Ovary (tissue), 9 donors: ENCODE data around the gene PCDHGB3. TPM values are rescaled to one million over a fixed set of nuclear protein-coding genes. Genes with fewer than 3 reads are reported as not detected.
"Not testable (repeated sequence)": the region's sequence is repeated elsewhere in the genome, so short reads cannot be mapped to it uniquely, and the experiment has no call there.

Experiments
- DNase-seq, 5 donors: peaks; one replicate each; pipeline ENCODE4 v3.0.0-alpha.2; 2019 to 2020
- H3K27ac ChIP-seq, 2 donors: fragments of 200-600 bp; one replicate each; pipeline versions ENCODE4 v1.5.1 to v1.8.0; 2019 to 2022
- H3K27me3 ChIP-seq: fragments of 200-600 bp; one replicate; pipeline ENCODE4 v1.8.0; 2022
- H3K36me3 ChIP-seq: fragments of 200-600 bp; sonication (generic); one replicate; pipeline ENCODE4 v1.5.1; 2019
- H3K4me1 ChIP-seq: one replicate; pipeline ENCODE4 v1.8.1; 2013; ENCODE audit warnings: mild to moderate bottlenecking, moderate library complexity; ENCODE audit not compliant: insufficient read depth
- H3K4me3 ChIP-seq: fragments of 200-600 bp; sonication (generic); one replicate; pipeline ENCODE4 v1.5.1; 2017
- H3K9me3 ChIP-seq, 2 donors: fragments of 200-600 bp in 1 of 2; sonication (generic) in 1 of 2; one replicate each; pipeline versions ENCODE4 v1.5.1 to v1.8.1; 2013 to 2019; ENCODE audit warnings: mild to moderate bottlenecking in 1 of 2, moderate library complexity in 1 of 2
- EP300 ChIP-seq: sonication (generic); formaldehyde crosslinking; IDR thresholded peaks from one replicate; pipeline ENCODE4 v1.6.1; 2017; ENCODE audit warnings: antibody characterized with exemption
- POLR2A ChIP-seq: fragments of 450-650 bp; IDR thresholded peaks from one replicate; pipeline ENCODE4 v1.6.1; 2017; ENCODE audit warnings: antibody characterized with exemption, mild to moderate bottlenecking, moderate library complexity
- WGBS, 3 donors: extraction: QIAGEN DNeasy Blood & Tissue Kit in 1 of 3; methylation state at CpG; one replicate each; pipeline versions ENCODE4 v1.1.5 to v1.1.7; 2013 to 2017; 5-methylcytosine and 5-hydroxymethylcytosine counted together
- intact Hi-C, 4 donors: fragments of 100-400 bp; cut with DNase I; formaldehyde crosslinking; loops; one replicate each; pipeline versions ENCODE4 v1.11.0 to v1.15.1; 2022 to 2023
- polyA plus RNA-seq, 2 donors: library from polyadenylated mRNA; stranded (reverse); fragments of 200-250 nt in 1 of 2; fragments of 350-450 nt in 1 of 2; fragmentation: Illumina TruSeq in 1 of 2; extraction: RNeasy Lipid Tissue Mini Kit (QIAGEN cat#74804) in 1 of 2; gene quantifications; one replicate each; pipeline ENCODE4 v1.2.3, GENCODE V29; 2013 to 2014
- total RNA-seq, 7 donors: library from RNA; depleted of rRNA in 2 of 7; stranded (reverse); fragments of >200 nt in 2 of 7; fragmentation: NEBNext Ultra II Directional in 3 of 7; extraction: Animal tissue kit (Norgen Biotek cat#: 25700) in 3 of 7; gene quantifications; one replicate each; pipeline versions ENCODE4 v1.1.0 to v1.2.4, GENCODE V29; 2016 to 2023
- TF ChIP-seq, protein P1 (sequence below), 3 donors: fragments of 450-650 bp in 2 of 3; fragments of 200-600 bp in 1 of 3; IDR thresholded peaks; one replicate each; pipeline versions ENCODE4 v1.5.1 to v1.8.0; 2016 to 2022; ENCODE audit warnings: antibody characterized with exemption in 3 of 3, mild to moderate bottlenecking in 1 of 3
- donor health status: DM: no; HTN: no; CAD: no; lungs with moderate emphysema.
- donor health status: DM: no; HTN: no; CAD: no.
- donor health status: Bipolar disorder and iron deficiency.
- donor health status: DM: yes; HTN: yes; CAD: no.
- donor health status: DM: no; HTN: no; CAD: no.
- donor health status: DM: yes; HTN: yes; CAD: no.

Gene PCDHGB3
- total and polyA plus RNA-seq, 9 donors = 1.1 to 8.6 (median 4.5) TPM

DNA sequence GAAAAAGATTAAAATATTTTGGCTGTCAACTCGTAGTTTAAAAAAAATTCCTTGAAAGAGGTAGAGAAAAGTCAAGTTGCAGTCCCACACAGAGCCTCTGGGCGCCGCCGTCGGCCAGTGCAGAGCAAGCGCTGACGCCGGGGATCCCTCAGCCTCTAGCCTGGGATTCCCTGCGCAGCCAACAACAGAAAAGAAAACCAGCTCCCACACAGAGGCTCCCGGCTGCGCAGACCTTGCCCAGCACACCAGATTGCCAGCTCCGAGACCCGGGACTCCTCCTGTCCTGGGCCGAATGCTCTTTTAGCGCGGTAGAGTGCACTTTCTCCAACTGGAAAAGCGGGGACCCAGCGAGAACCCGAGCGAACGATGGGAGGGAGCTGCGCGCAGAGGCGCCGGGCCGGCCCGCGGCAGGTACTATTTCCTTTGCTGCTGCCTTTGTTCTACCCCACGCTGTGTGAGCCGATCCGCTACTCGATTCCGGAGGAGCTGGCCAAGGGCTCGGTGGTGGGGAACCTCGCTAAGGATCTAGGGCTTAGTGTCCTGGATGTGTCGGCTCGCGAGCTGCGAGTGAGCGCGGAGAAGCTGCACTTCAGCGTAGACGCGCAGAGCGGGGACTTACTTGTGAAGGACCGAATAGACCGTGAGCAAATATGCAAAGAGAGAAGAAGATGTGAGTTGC lies 47.6 kb downstream of the PCDHGB3 start, which contains the start of gene PCDHGB7:
Gene PCDHGB7, plus strand, starts transcription at position 184 of the 679 bp plus-strand sequence. Its CDS starts 183 bp downstream, at position 367.
- not testable (repeated sequence) for H3K36me3 ChIP-seq, H3K27ac ChIP-seq, H3K4me1 ChIP-seq, H3K27me3 ChIP-seq
- H3K9me3 ChIP-seq = peaks cover 10 to 55% of the 10 kb centered on the region in 2 donors
- TF ChIP-seq, protein P1, sequence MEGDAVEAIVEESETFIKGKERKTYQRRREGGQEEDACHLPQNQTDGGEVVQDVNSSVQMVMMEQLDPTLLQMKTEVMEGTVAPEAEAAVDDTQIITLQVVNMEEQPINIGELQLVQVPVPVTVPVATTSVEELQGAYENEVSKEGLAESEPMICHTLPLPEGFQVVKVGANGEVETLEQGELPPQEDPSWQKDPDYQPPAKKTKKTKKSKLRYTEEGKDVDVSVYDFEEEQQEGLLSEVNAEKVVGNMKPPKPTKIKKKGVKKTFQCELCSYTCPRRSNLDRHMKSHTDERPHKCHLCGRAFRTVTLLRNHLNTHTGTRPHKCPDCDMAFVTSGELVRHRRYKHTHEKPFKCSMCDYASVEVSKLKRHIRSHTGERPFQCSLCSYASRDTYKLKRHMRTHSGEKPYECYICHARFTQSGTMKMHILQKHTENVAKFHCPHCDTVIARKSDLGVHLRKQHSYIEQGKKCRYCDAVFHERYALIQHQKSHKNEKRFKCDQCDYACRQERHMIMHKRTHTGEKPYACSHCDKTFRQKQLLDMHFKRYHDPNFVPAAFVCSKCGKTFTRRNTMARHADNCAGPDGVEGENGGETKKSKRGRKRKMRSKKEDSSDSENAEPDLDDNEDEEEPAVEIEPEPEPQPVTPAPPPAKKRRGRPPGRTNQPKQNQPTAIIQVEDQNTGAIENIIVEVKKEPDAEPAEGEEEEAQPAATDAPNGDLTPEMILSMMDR (IDR thresholded peaks at IDR 0.05) = peak in 1 of 3 donors; percentile 42
- intact Hi-C loops = loop anchor here in 2 of 4 donors (5.0 to 10.0 kb wide), 2 partner anchors 107 to 140 kb away; no protein-coding TSS in a partner anchor
- peak within 1 kb of the TSS; percentile 23 for H3K4me3 ChIP-seq
- WGBS, 3 donors = 7 to 12% (median 10%) methylated on average over 35 to 46 of the region's 47 CpGs
- DNase-seq = peak; percentile 44 to 74 (median 64)

GRCh38 chr5:141419074-141419880 lies 49.2 kb downstream of the PCDHGB3 start:
- no peak overlapping the region for H3K4me3 ChIP-seq
- no peak overlapping the region for H3K27ac ChIP-seq
- no peak for DNase-seq
- intact Hi-C loops = loop anchor here in 2 of 4 donors (5.0 to 10.0 kb wide), 2 partner anchors 106 to 138 kb away; no protein-coding TSS in a partner anchor
- TF ChIP-seq, protein P1 (IDR thresholded peaks at IDR 0.05) = no peak
- no peaks in the 10 kb centered on the region for H3K36me3 ChIP-seq
- 23 to 34% (median 23%) methylated on average over 74 of the region's 74 CpGs for WGBS, 3 donors
- H3K27me3 ChIP-seq = no peaks in the 10 kb centered on the region
- H3K9me3 ChIP-seq = peaks cover 15 to 50% of the 10 kb centered on the region in 2 donors
- peaks cover 2% of the 10 kb centered on the region for H3K4me1 ChIP-seq

- no peaks in the 10 kb centered on the region for H3K36me3 ChIP-seq
- H3K9me3 ChIP-seq = peaks cover 17 to 45% of the 10 kb centered on the region in 2 donors
- no peak for TF ChIP-seq EP300
- no peak within 1 kb of the TSS for H3K4me3 ChIP-seq
- 10 to 15% (median 11%) methylated on average over 42 of the region's 42 CpGs for WGBS, 3 donors
- no peak within 1 kb of the TSS for H3K27ac ChIP-seq
- H3K27me3 ChIP-seq = no peaks in the 10 kb centered on the region
- peaks cover 2% of the 10 kb centered on the region for H3K4me1 ChIP-seq
- no peak for DNase-seq
- intact Hi-C loops = no loop called here
Observed at GRCh38 chr5:141420855-141421488, 50.9 kb downstream of the PCDHGB3 start, which contains the start of gene PCDHGA11. PCDHGA11 (plus strand) TSS chr5:141421051; CDS start chr5:141421228, 177 bp downstream.

DNA sequence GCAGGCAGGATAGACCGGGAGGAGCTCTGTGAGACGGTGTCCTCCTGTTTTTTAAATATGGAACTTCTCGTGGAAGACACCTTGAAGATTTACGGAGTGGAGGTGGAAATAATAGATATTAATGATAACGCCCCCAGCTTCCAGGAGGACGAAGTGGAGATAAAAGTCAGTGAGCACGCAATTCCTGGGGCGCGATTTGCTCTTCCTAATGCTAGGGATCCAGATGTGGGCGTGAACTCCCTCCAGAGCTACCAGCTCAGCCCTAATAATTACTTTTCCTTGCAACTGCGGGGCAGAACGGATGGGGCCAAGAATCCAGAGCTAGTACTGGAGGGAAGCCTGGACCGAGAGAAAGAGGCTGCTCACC lies 51.4 kb downstream of the PCDHGB3 start:
- DNase-seq = no peak
- peaks cover 19 to 49% of the 10 kb centered on the region in 2 donors for H3K9me3 ChIP-seq
- H3K36me3 ChIP-seq = no peaks in the 10 kb centered on the region
- peaks cover 2% of the 10 kb centered on the region for H3K4me1 ChIP-seq
- intact Hi-C loops = no loop called here
- H3K27ac ChIP-seq = no peak overlapping the region
- 8 to 12% (median 11%) methylated on average over 13 of the region's 13 CpGs for WGBS, 3 donors
- TF ChIP-seq, protein P1 (IDR thresholded peaks at IDR 0.05) = no peak
- TF ChIP-seq EP300 (no peak), POLR2A (no peak)
- H3K27me3 ChIP-seq = no peaks in the 10 kb centered on the region
- no peak overlapping the region for H3K4me3 ChIP-seq

Other genes with a start within 250 kb of the PCDHGB3 start
Only the 30 nearest of the 37 such genes appear.
- 1 to 10 TPM; 2.0 to 5.4 (median 3.8) TPM for gene PCDHB9, start 183.1 kb upstream of the PCDHGB3 start, total RNA-seq
- gene PCDHB9, start 183.1 kb upstream of the PCDHGB3 start, polyA plus RNA-seq = 1 to 10 TPM; 1.5 to 3.3 TPM
- gene PCDHB10, start 177.9 kb upstream of the PCDHGB3 start, total RNA-seq = 1 to 10 TPM; 2.7 to 5.2 (median 3.1) TPM
- gene PCDHB10, start 177.9 kb upstream of the PCDHGB3 start, polyA plus RNA-seq = 1 to 10 TPM; 2.9 to 3.4 TPM
- gene PCDHB11, start 170.6 kb upstream of the PCDHGB3 start, total RNA-seq = 1 to 10 TPM; 2.5 to 9.2 (median 6.0) TPM
- 1 to 10 TPM; 1.8 to 3.2 TPM for gene PCDHB11, start 170.6 kb upstream of the PCDHGB3 start, polyA plus RNA-seq
- 1 to 10 TPM; 2.8 to 8.8 (median 6.9) TPM for gene PCDHB12, start 161.5 kb upstream of the PCDHGB3 start, total RNA-seq
- 1 to 10 TPM; 2.8 to 2.9 TPM for gene PCDHB12, start 161.5 kb upstream of the PCDHGB3 start, polyA plus RNA-seq
- 1 to 10 TPM; 3.9 to 5.9 (median 4.5) TPM for gene PCDHB13, start 156.3 kb upstream of the PCDHGB3 start, total RNA-seq
- gene PCDHB13, start 156.3 kb upstream of the PCDHGB3 start, polyA plus RNA-seq = 1 to 10 TPM; 1.3 to 3.1 TPM
- gene PCDHB14, start 146.9 kb upstream of the PCDHGB3 start, total RNA-seq = 1 to 10 TPM; 3.8 to 7.2 (median 5.4) TPM
- 1 to 10 TPM; 3.8 to 4.5 TPM for gene PCDHB14, start 146.9 kb upstream of the PCDHGB3 start, polyA plus RNA-seq
- 10 to 100 TPM in 4 of 7 donors, 1 to 10 TPM in 3; 3.4 to 17.0 (median 10.3) TPM for gene PCDHB15, start 124.8 kb upstream of the PCDHGB3 start, total RNA-seq
- 1 to 10 TPM; 6.7 to 8.2 TPM for gene PCDHB15, start 124.8 kb upstream of the PCDHGB3 start, polyA plus RNA-seq
- gene SLC25A2, start 66.2 kb upstream of the PCDHGB3 start, total RNA-seq = 1 to 10 TPM in 1 of 7 donors, under 1 TPM in 3, not detected in 3; 0.40 to 1.4 (median 0.54) TPM
- under 1 TPM in 1 of 2 donors, not detected in 1; 0.10 TPM for gene SLC25A2, start 66.2 kb upstream of the PCDHGB3 start, polyA plus RNA-seq
- gene TAF7, start 49.5 kb upstream of the PCDHGB3 start, total RNA-seq = 100 to 1,000 TPM in 4 of 7 donors, 10 to 100 TPM in 3; 65.1 to 141 (median 102) TPM
- gene TAF7, start 49.5 kb upstream of the PCDHGB3 start, polyA plus RNA-seq = 100 to 1,000 TPM in 1 of 2 donors, 10 to 100 TPM in 1; 96.4 to 136 TPM
- 1 to 10 TPM in 3 of 7 donors, under 1 TPM in 4; 0.72 to 2.8 (median 1.00) TPM for gene PCDHGA1, start 39.7 kb upstream of the PCDHGB3 start, total RNA-seq
- gene PCDHGA1, start 39.7 kb upstream of the PCDHGB3 start, polyA plus RNA-seq = under 1 TPM; 0.29 to 0.90 TPM
- gene PCDHGA2, start 31.5 kb upstream of the PCDHGB3 start, total RNA-seq = 10 to 100 TPM in 5 of 7 donors, 1 to 10 TPM in 2; 7.3 to 13.5 (median 12.0) TPM
- 1 to 10 TPM; 3.0 to 5.4 TPM for gene PCDHGA2, start 31.5 kb upstream of the PCDHGB3 start, polyA plus RNA-seq
- 1 to 10 TPM; 5.3 to 8.6 (median 5.9) TPM for gene PCDHGA3, start 26.4 kb upstream of the PCDHGB3 start, total RNA-seq
- 1 to 10 TPM; 1.9 to 2.9 TPM for gene PCDHGA3, start 26.4 kb upstream of the PCDHGB3 start, polyA plus RNA-seq
- 1 to 10 TPM; 3.7 to 9.3 (median 5.5) TPM for gene PCDHGB1, start 20.1 kb upstream of the PCDHGB3 start, total RNA-seq
- 1 to 10 TPM; 1.1 to 1.4 TPM for gene PCDHGB1, start 20.1 kb upstream of the PCDHGB3 start, polyA plus RNA-seq
- gene PCDHGA4, start 15.2 kb upstream of the PCDHGB3 start, total RNA-seq = 1 to 10 TPM; 4.4 to 8.2 (median 6.6) TPM
- gene PCDHGA4, start 15.2 kb upstream of the PCDHGB3 start, polyA plus RNA-seq = 1 to 10 TPM; 1.2 to 3.8 TPM
- 10 to 100 TPM in 2 of 7 donors, 1 to 10 TPM in 5; 4.5 to 11.9 (median 9.3) TPM for gene PCDHGB2, start 10.2 kb upstream of the PCDHGB3 start, total RNA-seq
- 1 to 10 TPM; 1.9 to 4.3 TPM for gene PCDHGB2, start 10.2 kb upstream of the PCDHGB3 start, polyA plus RNA-seq
- 1 to 10 TPM; 4.5 to 9.5 (median 6.4) TPM for gene PCDHGA5, start 6.1 kb upstream of the PCDHGB3 start, total RNA-seq
- 1 to 10 TPM; 1.7 to 3.2 TPM for gene PCDHGA5, start 6.1 kb upstream of the PCDHGB3 start, polyA plus RNA-seq
- gene PCDHGA6, start 3.6 kb downstream of the PCDHGB3 start, total RNA-seq = 10 to 100 TPM in 3 of 7 donors, 1 to 10 TPM in 4; 6.7 to 14.5 (median 8.7) TPM
- gene PCDHGA6, start 3.6 kb downstream of the PCDHGB3 start, polyA plus RNA-seq = 1 to 10 TPM; 3.6 to 4.2 TPM
- gene PCDHGA7, start 12.5 kb downstream of the PCDHGB3 start, total RNA-seq = 1 to 10 TPM; 4.2 to 8.6 (median 5.8) TPM
- gene PCDHGA7, start 12.5 kb downstream of the PCDHGB3 start, polyA plus RNA-seq = 1 to 10 TPM; 1.3 to 2.3 TPM
- gene PCDHGB4, start 17.5 kb downstream of the PCDHGB3 start, total RNA-seq = 10 to 100 TPM in 1 of 7 donors, 1 to 10 TPM in 6; 6.0 to 12.0 (median 8.8) TPM
- 1 to 10 TPM; 2.1 to 3.1 TPM for gene PCDHGB4, start 17.5 kb downstream of the PCDHGB3 start, polyA plus RNA-seq
- 1 to 10 TPM; 2.9 to 7.6 (median 3.8) TPM for gene PCDHGA8, start 22.4 kb downstream of the PCDHGB3 start, total RNA-seq
- under 1 TPM; 0.37 to 0.41 TPM for gene PCDHGA8, start 22.4 kb downstream of the PCDHGB3 start, polyA plus RNA-seq
- 10 to 100 TPM; 13.2 to 19.7 (median 18.2) TPM for gene PCDHGB5, start 27.7 kb downstream of the PCDHGB3 start, total RNA-seq
- gene PCDHGB5, start 27.7 kb downstream of the PCDHGB3 start, polyA plus RNA-seq = 1 to 10 TPM; 4.5 to 8.2 TPM
- 10 to 100 TPM in 4 of 7 donors, 1 to 10 TPM in 3; 5.4 to 11.7 (median 10.6) TPM for gene PCDHGA9, start 32.5 kb downstream of the PCDHGB3 start, total RNA-seq
- gene PCDHGA9, start 32.5 kb downstream of the PCDHGB3 start, polyA plus RNA-seq = 1 to 10 TPM; 2.3 to 5.2 TPM
- 10 to 100 TPM in 6 of 7 donors, 1 to 10 TPM in 1; 9.8 to 18.1 (median 14.4) TPM for gene PCDHGB6, start 37.8 kb downstream of the PCDHGB3 start, total RNA-seq
- gene PCDHGB6, start 37.8 kb downstream of the PCDHGB3 start, polyA plus RNA-seq = 10 to 100 TPM in 1 of 2 donors, 1 to 10 TPM in 1; 7.0 to 12.3 TPM
- 1 to 10 TPM; 5.0 to 9.7 (median 8.1) TPM for gene PCDHGA10, start 42.7 kb downstream of the PCDHGB3 start, total RNA-seq
- 1 to 10 TPM; 1.3 to 3.9 TPM for gene PCDHGA10, start 42.7 kb downstream of the PCDHGB3 start, polyA plus RNA-seq
- gene PCDHGB7, start 47.4 kb downstream of the PCDHGB3 start, total RNA-seq = 10 to 100 TPM; 11.3 to 22.9 (median 20.0) TPM
- 10 to 100 TPM in 1 of 2 donors, 1 to 10 TPM in 1; 8.0 to 19.9 TPM for gene PCDHGB7, start 47.4 kb downstream of the PCDHGB3 start, polyA plus RNA-seq
- gene PCDHGA11, start 50.8 kb downstream of the PCDHGB3 start, total RNA-seq = 1 to 10 TPM; 3.2 to 7.7 (median 5.7) TPM
- gene PCDHGA11, start 50.8 kb downstream of the PCDHGB3 start, polyA plus RNA-seq = 1 to 10 TPM; 1.4 to 2.6 TPM
- gene PCDHGA12, start 60.3 kb downstream of the PCDHGB3 start, total RNA-seq = 10 to 100 TPM in 1 of 7 donors, 1 to 10 TPM in 6; 6.0 to 10.4 (median 8.2) TPM
- gene PCDHGA12, start 60.3 kb downstream of the PCDHGB3 start, polyA plus RNA-seq = 1 to 10 TPM; 2.0 to 4.5 TPM
- 10 to 100 TPM; 19.6 to 85.3 (median 67.7) TPM for gene PCDHGC3, start 105.7 kb downstream of the PCDHGB3 start, total RNA-seq
- gene PCDHGC3, start 105.7 kb downstream of the PCDHGB3 start, polyA plus RNA-seq = 10 to 100 TPM; 63.1 to 92.9 TPM
- 1 to 10 TPM; 1.0 to 4.5 (median 2.4) TPM for gene PCDHGC4, start 114.8 kb downstream of the PCDHGB3 start, total RNA-seq
- gene PCDHGC4, start 114.8 kb downstream of the PCDHGB3 start, polyA plus RNA-seq = under 1 TPM; 0.22 to 0.32 TPM
- 1 to 10 TPM; 1.4 to 3.5 (median 2.0) TPM for gene PCDHGC5, start 118.8 kb downstream of the PCDHGB3 start, total RNA-seq
- under 1 TPM; 0.19 to 0.48 TPM for gene PCDHGC5, start 118.8 kb downstream of the PCDHGB3 start, polyA plus RNA-seq